SK-N-MC (cell line): ENCODE data around the gene IER3.
"Not testable (repeated sequence)": the region's sequence is repeated elsewhere in the genome, so short reads cannot be mapped to it uniquely, and the experiment has no call there.

Experiments
- DNase-seq: peaks from one replicate; pipeline ENCODE4 v3.0.0-alpha.2; 2011; ENCODE audit warnings: low read depth, low spot score
- H3K27ac ChIP-seq: fragments of 200-600 bp; sonication (generic); 2 replicates; pipeline ENCODE4 v1.5.1; 2016; ENCODE audit warnings: mixed run types
- H3K36me3 ChIP-seq: fragments of 200-600 bp; sonication (generic); 2 replicates; pipeline ENCODE4 v1.6.1; 2017; ENCODE audit warnings: antibody characterized with exemption, low read length, mixed read lengths; ENCODE audit not compliant: insufficient read depth
- H3K4me3 ChIP-seq: fragments of 200-600 bp; sonication (generic); 2 replicates; pipeline ENCODE4 v1.5.1; 2016
- H3K9ac ChIP-seq: fragments of 200-600 bp; sonication (generic); 2 replicates; pipeline ENCODE4 v1.8.0; 2017; ENCODE audit warnings: mixed run types, mixed read lengths; ENCODE audit not compliant: insufficient read length
- H3K9me3 ChIP-seq: fragments of 200-600 bp; sonication (generic); 2 replicates; pipeline ENCODE4 v1.6.1; 2017; ENCODE audit warnings: low read depth, mild to moderate bottlenecking, antibody characterized with exemption, low read length, moderate library complexity, mixed read lengths
- EZH2 ChIP-seq: fragments of 200-600 bp; sonication (generic); IDR thresholded peaks from one replicate; pipeline ENCODE4 v1.6.1; 2017; ENCODE audit warnings: antibody characterized with exemption
- FOXP2 ChIP-seq: optimal IDR thresholded peaks from 2 replicates; pipeline ENCODE3; 2011; ENCODE audit warnings: mild to moderate bottlenecking, moderate library complexity; ENCODE audit not compliant: insufficient read depth; ENCODE audit errors: extremely low read length, control extremely low read depth
- POLR2AphosphoS5 ChIP-seq: IDR thresholded peaks from 2 replicates; pipeline ENCODE4 v1.6.1; 2012; ENCODE audit warnings: mild to moderate bottlenecking, low read depth, low read length, borderline replicate concordance

IER3 gene

DNA sequence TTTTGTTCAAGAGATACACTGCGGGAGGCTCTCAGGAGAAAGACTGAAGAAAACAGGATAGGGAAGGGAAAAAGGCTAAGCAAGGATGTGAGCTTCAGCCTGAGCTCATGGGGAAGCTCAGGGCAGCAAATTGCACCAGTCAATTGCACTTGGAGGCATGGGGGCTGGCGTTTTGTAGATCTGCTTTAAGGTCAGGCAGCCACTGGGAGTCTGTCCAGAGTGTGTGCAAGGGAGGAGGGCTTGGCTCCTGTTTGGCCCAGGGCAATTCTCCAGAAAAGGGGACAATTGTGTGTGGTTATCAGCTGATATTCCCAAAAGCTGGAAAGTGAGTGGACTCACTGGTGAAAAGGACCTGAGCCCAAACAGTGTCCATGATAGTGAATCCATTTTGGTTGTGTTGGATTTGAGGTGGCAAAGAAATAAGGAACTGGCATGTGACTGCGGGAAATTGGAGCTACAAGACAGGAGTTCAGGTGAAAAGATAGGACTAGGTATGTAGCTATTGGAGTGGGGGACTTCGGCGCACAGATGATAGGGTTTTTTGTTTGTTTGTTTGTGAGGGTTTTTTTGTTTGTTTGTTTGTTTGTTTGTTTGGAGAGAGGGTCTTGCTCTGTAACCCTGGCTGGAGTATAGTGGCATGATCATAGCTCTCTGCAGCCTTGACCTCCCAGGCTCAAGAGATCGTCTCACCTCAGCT lies 22.3 kb upstream of the IER3 start:
- no peak for TF ChIP-seq FOXP2
- no peak for TF ChIP-seq POLR2AphosphoS5
- TF ChIP-seq EZH2 = no peak
- Histone ChIP-seq H3K9ac (no peak overlapping the region), H3K36me3 (no peaks in the 10 kb centered on the region), H3K9me3 (no peaks in the 10 kb centered on the region), H3K4me3 (no peak overlapping the region), H3K27ac (no peak overlapping the region)
- no peak for DNase-seq

GRCh38 chr6:30765495-30765894 lies 21.1 kb upstream of the IER3 start:
- DNase-seq, H3K36me3 ChIP-seq, H3K9ac ChIP-seq, H3K4me3 ChIP-seq, H3K9me3 ChIP-seq, H3K27ac ChIP-seq: not testable (repeated sequence)

DNA sequence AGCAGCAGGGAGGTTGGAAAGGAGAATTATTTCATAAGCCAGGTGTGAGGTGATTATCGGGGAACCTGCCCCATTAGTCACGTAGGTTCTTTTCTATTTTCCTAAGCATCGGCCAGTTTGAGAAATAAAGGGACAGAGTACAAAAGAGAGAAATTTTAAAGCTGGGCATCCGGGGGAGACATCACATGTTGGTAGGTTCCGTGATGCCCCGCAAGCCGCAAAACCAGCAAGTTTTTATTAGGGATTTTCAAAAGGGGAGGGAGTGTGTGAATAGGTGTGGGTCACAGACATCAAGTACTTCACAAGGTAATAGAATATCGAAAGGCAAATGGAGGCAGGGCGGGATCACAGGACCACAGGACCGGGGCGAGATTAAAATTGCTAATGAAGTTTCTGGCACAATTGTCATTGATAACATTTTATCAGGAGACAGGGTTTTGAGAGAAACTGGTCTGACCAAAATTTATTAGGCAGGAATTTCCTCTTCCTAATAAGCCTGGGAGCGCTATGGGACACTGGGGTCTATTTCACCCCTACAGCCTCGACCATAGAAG lies 20.2 kb upstream of the IER3 start:
- not testable (repeated sequence) for H3K36me3 ChIP-seq, DNase-seq, H3K9ac ChIP-seq, H3K9me3 ChIP-seq, H3K4me3 ChIP-seq, H3K27ac ChIP-seq

- no peaks in the 10 kb centered on the region for H3K9me3 ChIP-seq
- no peak overlapping the region for H3K9ac ChIP-seq
- TF ChIP-seq EZH2 = no peak
- H3K4me3 ChIP-seq = no peak overlapping the region
- no peaks in the 10 kb centered on the region for H3K36me3 ChIP-seq
- H3K27ac ChIP-seq = no peak overlapping the region; the same call in 1 of the 2 replicates
- no peak for DNase-seq
These were observed 19.5 kb upstream of the IER3 start for GRCh38 chr6:30763618-30764489.

DNA sequence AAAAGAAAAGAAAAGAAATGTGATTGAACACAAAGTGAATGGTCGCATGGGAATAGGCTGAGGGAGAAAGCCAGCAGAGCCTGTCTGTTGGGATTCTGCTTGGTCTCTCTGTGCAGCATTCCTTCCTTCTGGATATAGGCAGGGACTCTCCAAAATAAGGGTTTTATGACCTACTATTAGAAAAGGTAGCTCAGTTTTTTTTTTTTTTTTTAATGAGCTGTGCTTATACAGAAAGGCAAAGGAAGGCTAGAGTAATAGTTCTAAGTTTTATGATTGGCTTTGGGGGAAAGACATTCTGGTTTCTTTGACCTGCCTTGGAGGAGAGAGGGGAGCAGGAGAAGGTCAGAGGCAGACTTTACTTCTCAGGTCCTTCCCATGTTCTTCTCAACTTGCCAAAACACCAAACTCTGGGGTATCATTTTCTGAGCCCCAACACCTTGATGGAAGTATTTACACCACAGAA lies 18.8 kb upstream of the IER3 start:
- H3K9ac ChIP-seq = no peak overlapping the region

GRCh38 chr6:30761791-30762429 lies 17.6 kb upstream of the IER3 start:
- Histone ChIP-seq H3K27ac (no peak overlapping the region), H3K9ac (no peak overlapping the region)

More for the DNA sequence above, 18.8 kb upstream of the IER3 start:
- TF ChIP-seq POLR2AphosphoS5 (no peak), FOXP2 (no peak), EZH2 (no peak)
- H3K4me3 ChIP-seq = no peak overlapping the region
- H3K9me3 ChIP-seq = no peaks in the 10 kb centered on the region
- DNase-seq = no peak
- no peak overlapping the region for H3K27ac ChIP-seq
- H3K36me3 ChIP-seq = no peaks in the 10 kb centered on the region

DNA sequence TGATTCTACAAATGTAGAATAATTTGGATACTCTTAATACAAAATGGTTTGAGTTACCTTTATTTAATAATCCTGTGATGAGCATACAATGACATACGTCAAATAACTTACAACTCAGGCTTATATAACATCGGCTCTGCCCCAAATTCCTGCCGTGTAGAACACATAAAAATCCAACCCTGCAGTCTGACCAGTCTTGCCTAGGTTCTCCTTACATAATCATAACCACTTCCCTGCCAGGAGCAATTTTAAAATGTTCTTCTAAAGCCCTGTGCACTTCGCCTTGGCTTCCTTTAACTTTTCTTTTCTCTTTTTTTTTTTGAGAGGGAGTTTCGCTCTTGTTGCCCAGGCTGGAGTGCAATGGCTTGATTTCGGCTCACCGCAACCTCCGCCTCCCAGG lies 16.2 kb upstream of the IER3 start:
- H3K36me3 ChIP-seq = no peaks in the 10 kb centered on the region
- no peak overlapping the region for H3K27ac ChIP-seq
- no peaks in the 10 kb centered on the region for H3K9me3 ChIP-seq
- no peak for TF ChIP-seq POLR2AphosphoS5
- TF ChIP-seq FOXP2 = no peak
- TF ChIP-seq EZH2 = no peak
- no peak for DNase-seq
- H3K4me3 ChIP-seq = no peak overlapping the region
- H3K9ac ChIP-seq = no peak overlapping the region

More at GRCh38 chr6:30761791-30762429, 17.6 kb upstream of the IER3 start:
- no peak overlapping the region for H3K4me3 ChIP-seq
- no peaks in the 10 kb centered on the region for H3K36me3 ChIP-seq
- TF ChIP-seq POLR2AphosphoS5 = no peak
- no peak for TF ChIP-seq FOXP2
- TF ChIP-seq EZH2 = no peak
- DNase-seq = no peak
- H3K9me3 ChIP-seq = no peaks in the 10 kb centered on the region

- H3K4me3 ChIP-seq = no peak overlapping the region
- no peak overlapping the region for H3K27ac ChIP-seq
- H3K9me3 ChIP-seq = no peaks in the 10 kb centered on the region
- no peaks in the 10 kb centered on the region for H3K36me3 ChIP-seq
- TF ChIP-seq FOXP2 (no peak), POLR2AphosphoS5 (no peak), EZH2 (no peak)
- DNase-seq = no peak
- no peak overlapping the region for H3K9ac ChIP-seq
These were observed 15.4 kb upstream of the IER3 start for GRCh38 chr6:30759575-30760239.
